Fibroblast of the aortic adventitia (primary cell): ENCODE measurements around the gene PKP2. TPM values are rescaled to one million over a fixed set of nuclear protein-coding genes. Genes with fewer than 3 reads are reported as not detected.
"Not testable (repeated sequence)": the region's sequence is repeated elsewhere in the genome, so short reads cannot be mapped to it uniquely, and the experiment has no call there.

Experiments used
- DNase-seq: peaks from one replicate; pipeline ENCODE4 v3.0.0-alpha.2; 2010; ENCODE audit warnings: low read depth
- H3K4me3 ChIP-seq: 2 replicates; pipeline ENCODE4 v1.5.1; 2011; ENCODE audit warnings: low read depth, mild to moderate bottlenecking, control low read depth, low read length, moderate library complexity
- CTCF ChIP-seq: IDR thresholded peaks from 2 replicates; pipeline ENCODE4 v1.5.1; 2011; ENCODE audit warnings: mild to moderate bottlenecking, low read length, control low read depth, inconsistent platforms; ENCODE audit not compliant: insufficient read depth
- total RNA-seq: library from RNA; depleted of rRNA; stranded (reverse); fragments of >200 nt; gene quantifications from 2 replicates; pipeline ENCODE4 v1.2.3, GENCODE V29; 2012; ENCODE audit warnings: low replicate concordance

The PKP2 gene
- total RNA-seq, 1 donor = 0.45 TPM

- TF ChIP-seq CTCF = no peak
- H3K4me3 ChIP-seq = no peak overlapping the region
- DNase-seq = no peak
These were observed 18.7 kb downstream of the PKP2 start for GRCh38 chr12:32877601-32878459.

GRCh38 chr12:32876004-32876403 is 20.6 kb downstream of the PKP2 start:
- no peak for DNase-seq
- H3K4me3 ChIP-seq = no peak overlapping the region
- no peak for TF ChIP-seq CTCF

DNA sequence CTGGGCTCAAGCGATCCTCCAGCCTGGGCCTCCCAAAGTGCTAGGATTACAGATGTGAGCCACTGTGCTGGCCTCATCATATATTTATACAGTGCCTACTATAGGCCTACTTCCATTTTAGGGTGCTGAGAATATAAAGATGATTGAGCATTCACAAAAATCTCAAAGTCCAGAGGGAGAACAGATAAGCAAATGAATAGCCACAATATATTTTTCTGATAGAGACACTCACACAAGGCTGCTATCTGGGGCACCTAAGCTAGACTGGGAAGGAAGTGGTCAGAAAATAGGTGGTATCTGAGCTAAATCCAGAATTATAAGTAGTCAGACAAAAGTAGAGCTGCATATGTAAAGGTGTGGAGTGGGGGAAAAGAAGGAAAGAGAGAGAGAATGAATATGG is 21.6 kb downstream of the PKP2 start:
- DNase-seq = no peak
- no peak overlapping the region for H3K4me3 ChIP-seq
- no peak for TF ChIP-seq CTCF

DNA sequence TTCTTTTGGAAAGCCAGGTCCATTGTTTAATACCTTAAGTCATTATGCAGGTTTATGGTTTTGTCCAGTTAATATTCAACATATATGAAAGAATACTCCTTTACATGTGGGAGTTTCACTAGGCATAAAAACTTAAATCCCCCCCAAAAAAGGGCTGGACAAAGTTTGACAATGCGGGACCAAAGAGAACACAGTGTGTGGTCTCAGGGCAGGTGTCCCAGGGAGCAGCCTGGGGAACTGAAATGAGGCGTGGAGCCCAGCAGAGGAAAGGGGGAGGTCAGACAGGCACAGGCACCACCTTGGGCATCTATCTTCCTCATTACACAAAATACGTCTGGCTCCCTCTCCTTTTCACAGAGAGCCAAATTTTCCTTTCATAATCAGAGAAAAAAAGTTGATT is 22.5 kb downstream of the PKP2 start:
- TF ChIP-seq CTCF = no peak
- DNase-seq = no peak
- no peak overlapping the region for H3K4me3 ChIP-seq

DNA sequence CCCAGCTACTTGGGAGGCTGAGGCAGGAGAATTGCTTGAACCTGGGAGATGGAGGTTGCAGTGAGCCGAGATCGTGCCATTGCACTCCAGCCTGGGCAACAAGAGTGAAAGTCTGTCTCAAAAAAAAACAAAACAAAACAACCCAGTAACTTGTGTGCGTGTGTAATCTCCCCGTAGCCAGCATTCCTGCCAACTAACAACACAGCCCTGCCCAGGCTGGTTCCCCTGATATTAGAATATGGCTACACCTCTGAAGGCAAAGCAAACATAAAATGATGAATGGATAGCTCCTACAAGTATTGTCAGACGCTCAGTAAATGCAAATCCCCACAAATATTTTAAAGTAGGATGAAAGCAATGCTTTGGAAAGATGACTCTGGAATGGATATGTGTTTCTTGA is 24.2 kb downstream of the PKP2 start:
- DNase-seq = not testable (repeated sequence)

DNA sequence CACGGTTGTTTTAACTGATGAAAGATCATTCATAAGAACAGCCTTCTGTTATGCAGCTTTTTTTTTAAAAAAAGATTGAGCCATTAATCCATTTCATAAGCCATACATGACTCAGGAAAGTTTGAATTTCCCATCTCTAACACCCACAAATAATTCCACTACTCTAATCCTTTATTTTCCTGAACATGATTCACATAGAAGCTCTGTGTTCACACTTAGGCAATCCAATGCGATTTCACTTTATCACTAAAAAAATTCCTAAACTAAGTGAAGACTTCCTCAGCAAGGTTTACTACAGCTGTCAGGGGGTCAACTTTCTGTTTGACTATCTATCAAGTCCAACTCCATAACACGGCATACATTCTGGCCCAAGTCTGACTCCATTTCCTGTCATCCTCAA is 25.9 kb downstream of the PKP2 start:
- no peak for DNase-seq
- no peak overlapping the region for H3K4me3 ChIP-seq
- TF ChIP-seq CTCF = no peak

More for the DNA sequence above, 24.2 kb downstream of the PKP2 start:
- H3K4me3 ChIP-seq = not testable (repeated sequence)

DNA sequence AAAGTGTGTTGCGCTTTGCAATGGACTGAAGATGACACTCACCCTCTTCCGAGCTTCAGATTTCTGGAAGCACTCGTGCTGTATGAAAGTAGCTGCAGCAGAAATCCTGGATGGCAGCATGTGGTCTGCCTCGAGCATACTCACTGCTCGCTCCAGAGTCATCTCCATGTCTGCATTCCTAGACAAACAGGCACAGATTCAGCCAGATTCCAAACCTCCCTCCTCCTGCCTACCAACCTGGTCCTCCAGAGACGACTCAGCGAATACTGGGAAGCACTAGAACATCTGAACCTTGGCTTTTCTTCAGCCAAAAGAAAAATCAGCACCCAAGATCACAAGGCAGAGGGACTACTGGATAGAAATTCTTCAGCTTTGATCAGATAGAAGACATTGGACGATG is 27.7 kb downstream of the PKP2 start:
- DNase-seq = no peak
- no peak overlapping the region for H3K4me3 ChIP-seq
- no peak for TF ChIP-seq CTCF
